ELR (cell line): ENCODE data around the gene PSMB5.
A peak's percentile ranks its signal among the peaks of the same experiment; 100 is the strongest.
"Not testable (repeated sequence)": the region's sequence is repeated elsewhere in the genome, so short reads cannot be mapped to it uniquely, and the experiment has no call there.

Experiments
- DNase-seq: peaks from one replicate; pipeline ENCODE4 v3.0.0-alpha.2; 2015; ENCODE audit warnings: low read depth

PSMB5 gene

DNA sequence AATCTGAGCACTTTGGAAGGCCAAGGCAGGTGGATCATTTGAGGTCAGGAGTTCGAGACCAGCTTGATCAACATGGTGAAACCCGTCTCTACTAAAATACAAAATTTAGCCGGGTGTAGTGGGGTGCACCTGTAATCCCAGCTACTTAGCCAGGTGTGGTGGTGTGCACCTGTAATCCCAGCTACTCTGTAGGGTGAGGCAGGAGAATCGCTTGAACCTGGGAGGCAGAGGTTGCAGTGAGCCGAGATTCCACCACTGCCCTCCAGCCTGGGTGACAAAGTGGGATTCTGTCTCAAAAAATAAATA lies 21.0 kb downstream of the PSMB5 start:
- not testable (repeated sequence) for DNase-seq

DNA sequence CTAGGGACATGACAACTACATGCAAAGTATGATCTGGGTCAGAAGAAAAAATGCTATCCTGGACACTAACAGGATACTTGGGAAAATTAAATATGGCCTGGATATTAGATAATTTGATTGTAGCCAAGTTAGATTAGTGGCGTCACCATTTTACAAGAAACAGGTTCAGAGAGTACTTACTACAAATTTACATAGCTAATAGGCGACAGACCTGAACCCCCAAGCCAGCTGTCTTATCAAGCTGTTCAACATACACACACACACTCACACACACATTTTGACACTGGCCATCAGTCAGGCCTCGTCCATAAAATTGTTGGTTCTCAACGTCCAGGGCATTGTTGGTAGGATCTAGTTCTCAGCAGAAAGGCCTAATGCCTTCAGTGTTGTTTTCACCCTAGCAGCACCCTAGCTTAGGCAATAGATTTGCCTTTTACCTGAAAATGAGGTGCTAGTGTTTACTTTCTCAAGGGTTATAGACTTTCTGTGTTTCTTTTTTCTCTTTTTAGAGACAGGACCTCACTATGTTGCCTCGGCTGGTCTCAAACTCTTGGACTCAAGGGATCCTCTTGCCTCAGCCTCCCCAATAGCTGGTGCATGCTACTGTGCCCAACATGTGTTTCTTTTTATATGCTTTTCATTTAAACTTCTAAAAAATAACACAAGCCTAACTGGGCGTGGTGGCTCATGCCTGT lies 21.5 kb downstream of the PSMB5 start:
- DNase-seq = no peak

DNA sequence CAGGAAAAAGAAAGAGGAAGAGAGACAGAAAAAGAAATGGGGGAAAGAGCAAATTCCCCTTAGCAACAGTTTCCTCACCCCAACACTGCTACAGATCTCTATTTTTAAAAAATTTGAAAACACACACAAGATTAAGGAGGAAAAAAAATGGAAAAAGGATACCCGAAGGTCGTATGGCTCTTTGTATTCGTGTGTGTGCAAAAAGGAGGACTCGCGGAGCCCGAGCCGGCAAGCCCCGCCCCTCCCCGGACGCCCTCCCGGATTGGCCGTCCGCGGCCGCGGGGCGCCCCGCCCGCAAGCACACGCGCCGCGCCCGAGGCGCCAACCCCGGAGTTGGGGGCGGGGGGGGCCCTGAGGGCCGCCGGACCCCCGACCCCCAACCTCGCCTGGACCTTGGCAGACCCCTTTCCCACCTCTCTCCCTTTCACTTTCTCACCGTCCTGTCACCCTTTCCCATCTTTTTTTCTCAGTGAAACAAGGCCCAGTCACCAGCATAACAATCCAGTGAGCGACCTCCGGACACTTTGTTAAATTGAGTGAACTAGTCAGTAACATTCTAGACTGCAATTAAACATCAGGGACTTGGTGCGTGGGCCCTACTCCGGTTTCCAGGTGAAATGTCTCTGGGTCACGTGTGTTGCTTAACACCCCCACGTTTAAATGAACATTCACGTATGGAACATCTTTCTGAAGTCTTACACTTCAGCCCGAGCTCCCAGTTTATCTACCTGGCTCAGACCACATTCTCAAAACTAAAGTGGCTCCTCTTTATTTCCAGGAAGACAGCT lies 24.6 kb downstream of the PSMB5 start, which contains the start of gene C14orf93:
TSS of gene C14orf93 (minus strand) at position 205 of the 788 bp plus-strand sequence. CDS start 11,120 bp downstream, outside the sequence.
- DNase-seq = peak; percentile 78

DNA sequence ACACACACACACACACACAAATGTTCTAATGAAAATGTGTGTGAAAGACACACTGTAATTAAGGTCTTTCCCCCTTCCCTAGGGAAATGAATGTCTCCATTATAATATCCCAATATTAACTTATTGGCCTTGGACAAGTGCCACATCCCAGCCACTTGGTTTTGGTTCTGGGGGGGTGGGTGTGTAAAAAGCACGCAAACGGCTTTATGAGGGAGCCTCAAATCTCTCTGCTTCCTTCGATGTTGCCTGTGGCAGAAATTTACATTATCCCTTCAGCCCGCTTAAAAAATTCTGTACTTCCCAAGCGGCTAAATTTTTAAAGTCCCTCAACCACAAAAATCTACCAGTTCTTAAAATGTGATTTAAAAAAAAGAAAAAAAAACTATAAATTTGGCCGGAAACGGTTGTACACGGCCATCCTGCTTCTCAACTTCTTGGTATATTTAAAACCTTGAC lies 25.2 kb downstream of the PSMB5 start:
- DNase-seq = no peak

DNA sequence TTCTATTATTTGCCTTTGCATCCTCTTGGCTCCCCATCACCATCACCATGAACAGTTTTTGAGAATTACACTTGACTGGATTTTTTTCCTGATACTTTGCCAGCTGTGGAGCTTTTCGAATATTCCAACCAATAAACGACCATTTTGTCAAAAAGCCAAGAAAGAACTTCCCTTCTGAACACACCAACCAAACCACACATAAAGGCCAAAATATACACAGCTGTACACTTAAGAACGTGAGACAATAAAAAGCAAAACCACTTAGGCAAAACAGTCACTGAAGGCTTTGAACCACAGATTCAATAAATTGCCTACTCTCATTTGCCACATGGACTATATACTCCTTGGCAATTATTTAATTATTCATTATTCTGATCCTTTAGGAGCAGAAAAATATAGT lies 25.9 kb downstream of the PSMB5 start:
- peak; percentile 13 for DNase-seq

DNA sequence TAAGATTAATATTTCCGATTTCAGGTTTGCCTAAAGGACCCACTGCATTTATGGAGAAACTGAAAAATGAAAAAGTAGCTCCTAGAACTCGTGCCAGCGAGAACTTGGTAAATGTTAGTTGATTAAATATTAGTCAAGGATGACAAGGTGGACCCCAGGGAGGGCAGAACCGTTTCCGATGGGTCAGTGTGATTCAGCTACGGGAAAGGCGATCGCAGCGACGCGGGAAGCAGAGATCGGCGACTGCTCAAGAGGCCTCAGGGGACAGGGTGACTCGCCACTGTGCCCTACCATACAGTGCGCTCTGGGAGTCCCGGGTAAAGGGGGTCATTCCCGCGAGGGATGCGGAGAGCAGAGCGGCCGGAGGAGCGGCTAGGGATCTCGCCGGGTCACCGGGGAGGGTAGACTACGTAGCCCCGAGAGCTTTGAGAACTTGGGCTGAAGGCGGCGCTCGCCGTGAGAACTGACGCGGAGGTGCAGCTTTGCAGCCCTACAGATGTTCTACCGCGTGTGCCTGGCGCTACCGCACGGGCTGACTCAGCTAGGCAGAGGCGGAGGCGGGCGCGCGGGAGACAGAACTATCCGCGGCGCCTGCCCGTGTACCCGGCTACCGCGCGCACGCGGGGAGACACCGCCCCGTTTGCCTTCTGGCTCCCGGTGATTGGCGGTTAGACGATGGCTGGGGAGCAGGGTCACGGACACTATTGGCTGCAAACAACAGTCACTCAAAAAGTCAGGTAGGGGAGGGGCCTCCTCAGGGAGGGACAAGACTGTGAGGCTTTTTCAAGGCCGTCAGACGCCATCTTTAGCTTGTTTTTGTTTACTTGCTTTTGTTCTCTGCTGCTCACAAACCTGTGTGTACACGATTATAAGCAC lies 27.9 kb downstream of the PSMB5 start:
- DNase-seq = peak; percentile 98

DNA sequence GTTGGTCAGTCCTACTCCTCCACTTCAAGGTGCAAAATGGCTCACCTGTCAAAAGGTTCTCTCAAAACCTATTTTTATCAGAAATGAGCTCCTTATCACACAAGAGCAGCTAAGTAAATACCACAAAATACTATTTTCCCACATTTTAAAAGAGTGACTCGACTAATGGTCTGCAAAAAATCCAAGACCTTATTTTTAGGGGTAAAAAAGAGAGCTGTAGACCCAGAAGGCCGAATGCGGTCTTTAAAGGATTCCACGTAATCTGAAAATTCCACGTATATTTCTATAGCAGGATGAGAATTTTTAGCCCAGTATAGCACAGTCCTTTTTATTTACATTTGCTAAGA lies 28.5 kb downstream of the PSMB5 start:
- DNase-seq = peak; percentile 18

DNA sequence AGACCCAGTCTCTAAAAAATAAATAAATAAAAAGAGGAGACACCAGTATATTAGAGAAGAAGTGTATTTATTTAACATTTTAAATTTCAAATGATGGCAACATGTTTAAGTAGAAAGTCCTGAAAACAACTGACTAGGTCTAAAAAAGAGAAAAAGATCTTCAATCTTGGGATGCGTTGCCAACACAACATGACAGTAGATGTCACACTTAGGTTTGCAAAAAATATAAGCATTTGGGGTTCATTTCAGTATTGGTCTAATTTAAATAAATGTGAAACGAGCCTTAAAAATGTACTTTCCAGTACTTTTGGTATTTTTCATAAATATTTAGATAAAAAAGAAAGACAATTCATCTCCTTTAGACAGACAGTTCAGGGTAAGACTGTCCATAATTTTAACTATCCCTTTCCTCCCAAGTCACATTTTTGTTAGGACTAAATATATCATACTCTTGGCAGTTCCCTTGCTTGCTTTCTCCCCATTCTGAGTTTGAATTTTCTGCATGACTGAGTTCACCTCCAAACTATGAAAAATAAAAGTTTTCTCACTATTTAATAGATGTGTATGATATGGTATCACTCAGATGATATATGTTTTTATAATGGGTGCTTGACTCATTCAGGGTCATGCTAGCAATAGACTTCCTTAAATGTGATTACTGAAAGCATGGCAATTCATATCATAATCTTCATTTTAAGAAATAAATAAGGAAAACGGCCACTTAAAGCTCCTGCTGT lies 29.1 kb downstream of the PSMB5 start:
- DNase-seq = peak; percentile 38

DNA sequence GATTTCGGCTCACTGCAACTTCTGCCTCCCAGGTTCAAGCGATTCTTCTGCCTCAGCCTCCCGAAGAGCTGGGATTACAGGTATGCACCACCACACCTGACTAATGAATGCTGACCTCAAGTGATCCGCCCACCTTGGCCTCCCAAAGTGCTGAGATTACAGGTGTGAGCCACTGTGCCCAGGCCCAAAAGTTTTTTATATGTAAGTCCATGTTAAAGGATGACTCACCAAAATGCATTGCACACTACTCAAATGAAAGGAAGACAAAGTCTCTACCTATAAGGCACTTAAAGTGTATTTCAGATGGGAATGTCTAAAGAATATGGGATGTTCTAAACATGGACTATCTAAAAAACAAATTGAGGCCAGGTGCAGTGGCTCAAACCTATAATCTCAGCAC lies 30.4 kb downstream of the PSMB5 start:
- DNase-seq = not testable (repeated sequence)

DNA sequence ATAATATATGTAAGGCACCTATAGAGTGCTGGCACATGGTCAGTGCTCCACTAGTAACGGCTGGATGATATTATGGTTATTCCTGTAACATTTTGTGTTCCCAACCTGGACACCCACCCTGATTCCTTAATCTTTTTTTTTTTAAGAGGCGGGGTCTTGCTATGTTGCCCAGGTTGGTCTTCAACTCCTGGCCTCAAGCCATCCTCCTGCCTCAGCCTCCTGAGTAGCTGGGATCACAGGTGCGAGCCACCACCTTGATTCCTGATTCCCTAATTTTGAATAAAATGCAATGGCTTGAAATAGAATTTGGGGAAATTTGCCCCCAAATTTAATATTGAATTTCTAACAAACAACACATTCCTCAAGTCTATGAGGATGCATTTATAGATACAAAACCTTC lies 32.1 kb downstream of the PSMB5 start:
- no peak for DNase-seq

DNA sequence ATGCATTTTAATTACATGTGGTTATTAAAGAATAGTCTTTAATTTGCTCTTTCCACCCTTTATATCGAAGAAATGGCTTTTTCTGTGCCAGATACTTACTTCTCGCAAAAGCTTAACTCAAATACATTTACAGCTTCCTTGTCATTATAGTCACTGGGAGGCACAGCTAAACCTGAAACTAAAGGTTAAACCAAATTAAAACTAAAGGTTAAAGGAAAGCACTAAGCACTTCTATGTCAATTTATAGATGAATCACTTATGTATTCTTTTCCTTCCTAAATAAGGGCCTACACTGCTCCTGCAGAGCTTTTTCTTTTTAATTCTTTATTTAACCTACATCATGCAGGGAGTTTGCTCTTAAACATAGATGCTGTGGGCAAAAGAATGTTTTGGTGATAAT lies 33.8 kb downstream of the PSMB5 start:
- DNase-seq = no peak

DNA sequence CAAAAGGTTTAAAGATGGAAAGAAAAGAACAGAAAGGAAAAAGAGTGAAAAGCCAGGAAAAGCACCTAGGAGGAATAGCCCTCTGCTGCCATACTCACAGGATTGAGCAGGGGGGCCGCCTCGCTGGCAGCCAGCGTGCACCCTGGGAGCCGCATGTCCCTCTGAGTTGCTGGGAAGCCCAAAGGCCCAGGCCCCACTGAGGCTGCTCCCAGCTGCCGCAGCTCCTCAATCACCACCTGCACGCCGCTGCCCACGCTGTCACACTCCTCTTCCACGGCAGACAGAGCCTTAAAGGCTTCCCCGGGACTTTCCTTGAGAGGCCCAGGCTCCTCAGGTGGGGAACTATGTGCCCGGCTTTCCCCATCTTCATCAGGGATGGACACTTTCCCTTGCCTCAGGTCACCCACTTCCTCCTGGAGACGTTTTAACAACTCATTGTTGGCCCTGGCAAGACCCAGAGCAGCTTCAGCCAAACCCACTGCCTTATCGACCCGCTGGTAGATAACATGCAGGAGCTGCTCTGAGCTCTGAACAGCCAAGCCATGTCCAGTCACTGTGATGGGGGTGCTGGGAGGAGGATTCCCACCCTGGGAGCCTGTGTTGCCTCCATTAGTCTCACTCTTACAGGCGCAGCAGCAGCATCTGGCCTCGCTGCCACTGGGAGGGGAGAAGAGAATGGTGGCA lies 36.2 kb downstream of the PSMB5 start:
- DNase-seq = no peak

DNA sequence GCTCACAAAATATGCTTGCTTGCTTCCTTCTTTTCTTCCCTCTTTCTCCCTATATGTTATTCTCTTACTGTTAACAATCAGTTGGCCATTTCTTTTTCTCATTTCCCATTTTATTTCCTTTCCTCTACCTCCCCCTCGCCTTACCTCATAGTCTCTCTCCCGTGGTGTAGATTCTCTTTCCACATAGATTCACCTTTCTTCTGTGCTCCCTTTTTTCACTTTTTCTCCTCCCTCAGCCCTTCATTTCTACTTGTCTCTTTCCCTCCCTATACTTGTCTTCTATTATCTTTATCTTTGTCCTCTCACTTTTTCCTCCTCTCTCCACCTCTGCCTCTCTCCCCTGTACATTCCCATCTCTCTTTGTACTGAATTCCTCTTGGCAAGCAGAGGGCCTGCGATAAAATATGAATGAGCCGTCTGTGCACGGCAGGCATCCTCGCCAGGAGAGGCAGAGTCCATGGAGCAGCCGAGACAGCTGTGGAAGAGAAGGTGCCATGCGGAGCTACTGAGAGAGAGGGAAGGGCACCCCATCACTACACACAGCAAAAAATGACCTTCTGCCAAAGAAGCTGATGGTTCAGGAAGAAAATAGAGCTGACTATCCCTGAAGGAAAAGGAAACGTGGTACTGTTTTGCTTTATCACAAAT lies 36.9 kb downstream of the PSMB5 start:
- DNase-seq = no peak

DNA sequence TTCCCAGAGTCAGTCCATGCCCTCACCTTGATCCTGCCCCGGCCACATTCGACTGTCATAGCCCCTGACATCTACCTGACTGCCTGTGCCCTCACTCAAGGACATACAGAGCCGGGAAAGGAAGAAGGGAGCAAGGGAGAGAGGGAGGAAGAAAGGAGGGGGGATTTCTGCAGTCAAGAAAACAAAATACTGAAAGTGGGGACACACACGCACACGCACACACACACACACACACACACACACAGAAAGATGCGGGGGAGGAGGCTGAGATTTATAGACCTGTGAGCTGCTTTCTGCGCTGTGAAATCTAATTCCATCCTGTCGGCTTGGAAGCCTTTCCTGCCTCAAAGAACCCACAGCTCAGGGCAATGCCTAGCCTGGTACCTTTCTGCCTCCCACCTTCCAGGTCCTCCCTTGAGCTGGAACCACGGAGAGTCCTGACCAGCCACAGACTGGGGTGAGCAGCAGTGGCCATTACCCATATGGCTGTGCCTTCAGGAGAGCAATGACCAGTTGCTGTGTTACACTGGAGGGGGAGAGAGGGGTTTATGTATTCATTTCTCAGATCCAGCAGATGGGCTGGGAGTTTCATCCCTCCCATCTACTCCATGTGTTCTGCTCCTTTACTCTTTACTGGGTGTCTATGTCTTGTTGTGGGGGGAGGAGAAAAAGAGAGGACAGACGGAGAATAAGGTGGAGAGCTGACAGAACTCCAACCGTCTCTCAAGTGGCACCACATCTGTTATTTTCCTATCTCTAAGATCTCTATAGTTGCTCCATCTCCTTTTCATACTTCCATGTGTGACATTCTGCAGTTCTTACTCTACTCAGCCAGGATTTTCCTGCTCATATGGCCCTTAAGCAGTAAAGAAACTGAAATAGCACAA lies 37.7 kb downstream of the PSMB5 start:
- DNase-seq = no peak

DNA sequence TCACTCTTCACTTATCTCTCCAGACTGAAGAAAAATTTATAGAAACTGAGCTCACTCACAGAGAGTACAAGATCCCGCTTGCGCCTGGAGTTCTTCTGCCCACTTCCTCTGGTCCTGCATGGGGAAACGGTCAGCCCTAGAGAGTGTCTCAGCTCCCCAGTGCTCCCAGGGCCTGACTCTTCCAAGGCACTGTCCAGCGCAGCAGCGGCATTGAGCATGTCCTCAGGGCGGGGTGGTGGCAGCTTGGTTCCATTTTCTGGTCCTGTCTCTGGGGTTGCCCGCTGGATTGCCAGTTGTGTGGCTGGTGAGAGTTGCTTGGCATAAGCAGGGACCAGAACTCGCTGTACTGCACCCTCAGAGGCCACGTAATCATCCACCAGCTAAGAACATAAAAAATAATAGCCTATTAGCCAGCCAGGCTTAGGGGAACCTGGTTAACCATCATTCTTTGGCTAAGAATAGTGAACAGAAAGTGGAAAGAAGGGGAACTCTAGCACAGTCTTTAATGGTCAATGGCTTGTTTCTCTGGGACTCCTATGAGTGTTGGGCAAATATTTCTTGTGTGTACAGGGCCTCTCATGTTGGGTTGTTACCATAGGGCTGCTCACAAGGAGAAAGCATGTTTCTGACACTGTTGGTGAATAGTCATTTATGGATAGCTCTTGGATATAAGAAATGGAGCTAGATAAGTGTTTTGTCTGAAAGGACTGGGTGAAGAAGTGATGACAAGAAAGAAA lies 38.6 kb downstream of the PSMB5 start:
- no peak for DNase-seq

DNA sequence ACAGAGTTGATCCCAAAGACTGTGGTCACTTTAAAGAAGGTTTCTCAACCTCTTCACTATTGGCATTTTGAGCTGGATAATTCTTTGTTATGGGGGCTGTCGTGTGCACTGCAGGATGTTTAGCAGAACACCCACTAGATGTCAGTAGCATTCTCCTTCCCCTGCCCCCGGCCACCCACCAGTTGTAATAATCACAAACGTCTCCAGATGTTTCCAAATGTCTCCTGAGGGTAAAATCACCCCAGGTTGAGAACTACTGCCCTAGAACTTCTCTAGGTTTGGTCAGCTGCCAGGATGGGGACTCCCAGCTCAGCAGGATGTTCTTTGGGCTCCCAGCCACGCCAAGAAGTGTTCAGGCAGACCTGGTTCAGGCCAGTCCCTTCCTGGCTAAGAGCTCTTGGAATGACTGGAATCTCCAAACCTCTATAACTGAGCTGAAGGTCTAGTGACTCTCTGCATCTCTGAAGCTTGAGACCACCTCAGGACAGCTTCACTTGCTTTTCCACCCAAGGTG lies 39.9 kb downstream of the PSMB5 start:
- peak; percentile 63 for DNase-seq

DNA sequence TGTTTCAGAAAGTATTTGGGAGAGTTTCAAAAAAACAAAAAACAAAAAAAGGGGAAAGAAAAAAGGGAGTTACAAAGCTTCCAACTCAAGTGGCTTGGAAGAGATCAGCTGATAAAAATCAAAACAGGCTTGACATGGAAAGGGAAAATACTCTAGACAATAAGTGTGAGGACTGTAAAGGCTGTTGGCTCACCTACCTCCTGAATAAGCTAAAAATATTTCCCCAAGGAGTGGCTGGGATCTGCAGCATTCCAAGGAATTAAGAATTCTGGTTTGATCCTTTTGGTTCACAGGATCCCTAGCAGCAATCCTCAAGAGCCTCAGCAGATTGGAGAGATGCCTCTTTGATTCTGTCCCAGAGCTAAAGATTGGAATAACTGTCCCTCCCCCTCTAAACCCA lies 41.2 kb downstream of the PSMB5 start:
- no peak for DNase-seq

DNA sequence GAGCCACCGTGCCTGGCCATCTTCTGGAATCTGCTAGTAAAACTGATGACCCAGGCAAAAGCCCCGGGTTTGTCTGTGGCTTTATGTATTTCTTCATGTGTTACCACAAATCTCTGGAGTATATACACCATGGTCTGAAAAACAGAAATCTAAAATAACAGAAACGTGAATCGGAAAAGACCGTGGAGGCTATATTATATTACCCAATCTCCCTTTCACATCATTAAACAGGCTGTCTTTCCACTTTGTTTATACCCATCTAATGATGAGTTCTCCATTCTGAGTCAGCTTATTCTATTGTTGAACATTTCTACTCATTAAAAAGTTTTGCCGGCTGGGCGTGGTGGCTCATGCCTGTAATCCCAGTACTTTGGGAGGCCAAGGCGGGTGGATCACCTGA lies 42.8 kb downstream of the PSMB5 start:
- no peak for DNase-seq

DNA sequence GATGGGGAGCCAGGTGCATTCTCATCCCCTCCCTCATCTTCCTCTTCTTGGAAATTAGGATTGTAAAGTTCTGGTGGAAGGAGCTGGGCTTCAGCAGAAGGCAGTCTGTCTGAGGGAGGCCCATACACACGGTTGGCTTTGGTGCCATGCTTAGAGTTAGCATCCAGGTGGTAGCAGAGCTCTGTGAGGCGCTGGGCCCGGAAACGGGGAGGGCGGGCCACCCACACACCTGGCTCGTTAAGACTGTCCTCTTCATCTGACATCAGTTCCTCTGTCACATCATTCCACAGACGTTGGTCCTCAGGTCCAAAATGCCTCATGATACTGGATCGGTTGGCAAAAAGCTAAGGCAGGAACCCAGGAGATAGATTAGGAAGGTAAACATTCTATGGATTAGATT lies 47.4 kb downstream of the PSMB5 start:
- DNase-seq = no peak
